NT2/D1 (cell line): Measurements from ENCODE around the gene JUN.

Experiments used
- YY1 ChIP-seq: IDR thresholded peaks from 2 replicates; pipeline ENCODE4 v1.6.1; 2011; ENCODE audit not compliant: insufficient read length, insufficient read depth
- ZNF274 ChIP-seq: IDR thresholded peaks from 2 replicates; pipeline ENCODE4 v1.6.1; 2011; ENCODE audit warnings: mild to moderate bottlenecking, low read depth, low read length

- TF ChIP-seq ZNF274 (no peak), YY1 (no peak)
These were observed 21.2 kb upstream of the JUN start for GRCh38 chr1:58804853-58805565.
